Measurements from ENCODE around the gene ACADSB.

- TF ChIP-seq, protein P1, sequence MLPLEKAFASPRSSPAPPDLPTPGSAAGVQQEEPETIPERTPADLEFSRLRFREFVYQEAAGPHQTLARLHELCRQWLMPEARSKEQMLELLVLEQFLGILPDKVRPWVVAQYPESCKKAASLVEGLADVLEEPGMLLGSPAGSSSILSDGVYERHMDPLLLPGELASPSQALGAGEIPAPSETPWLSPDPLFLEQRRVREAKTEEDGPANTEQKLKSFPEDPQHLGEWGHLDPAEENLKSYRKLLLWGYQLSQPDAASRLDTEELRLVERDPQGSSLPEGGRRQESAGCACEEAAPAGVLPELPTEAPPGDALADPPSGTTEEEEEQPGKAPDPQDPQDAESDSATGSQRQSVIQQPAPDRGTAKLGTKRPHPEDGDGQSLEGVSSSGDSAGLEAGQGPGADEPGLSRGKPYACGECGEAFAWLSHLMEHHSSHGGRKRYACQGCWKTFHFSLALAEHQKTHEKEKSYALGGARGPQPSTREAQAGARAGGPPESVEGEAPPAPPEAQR (CRISPR knock-in tag; IDR thresholded peaks at IDR 0.05), result no peak
- TF ChIP-seq TEAD4 (CRISPR knock-in tag; IDR thresholded peaks at IDR 0.05) (no peak), CBFB (CRISPR knock-in tag; IDR thresholded peaks at IDR 0.05; ENCODE audit: low read depth) (no peak), MAX (CRISPR knock-in tag; IDR thresholded peaks at IDR 0.05) (no peak)
These were observed 75.0 kb downstream of the ACADSB start for GRCh38 chr10:123083811-123084210.
